NB4 (cell line): Measurements from ENCODE around the gene ADAMTS6.

Experiments
- POLR2A ChIP-seq: IDR thresholded peaks from 2 replicates; pipeline ENCODE4 v1.6.1; 2011; ENCODE audit warnings: mild to moderate bottlenecking; ENCODE audit not compliant: insufficient read length; ENCODE audit errors: extremely low read depth
- TF ChIP-seq, protein P1 (sequence below): IDR thresholded peaks from one replicate; pipeline ENCODE4 v1.5.1; 2012; ENCODE audit warnings: low read depth, low read length
- TF ChIP-seq, protein P2 (sequence below): IDR thresholded peaks from 2 replicates; pipeline ENCODE4 v1.6.1; 2011; ENCODE audit warnings: low read depth, low read length

DNA sequence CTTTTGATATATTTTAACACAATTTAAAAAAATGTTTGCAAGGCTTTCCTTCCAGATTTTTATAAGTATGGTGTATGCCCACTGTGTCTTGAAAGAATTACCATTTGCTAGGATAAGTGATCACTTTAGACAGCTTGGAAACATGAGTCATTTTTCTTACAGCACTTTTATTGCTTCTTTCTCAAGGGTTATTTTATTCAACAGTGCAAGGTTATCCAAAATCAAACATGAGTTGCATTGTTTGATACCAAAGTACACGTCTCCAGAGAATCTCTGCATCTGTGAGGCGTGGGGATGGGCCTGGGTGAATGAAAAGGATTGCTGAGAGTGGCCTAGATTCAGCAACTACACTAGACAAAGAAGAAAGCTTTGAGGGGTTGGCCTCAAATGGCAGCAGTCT, 329.6 kb downstream of the ADAMTS6 start:
- TF ChIP-seq, protein P1, sequence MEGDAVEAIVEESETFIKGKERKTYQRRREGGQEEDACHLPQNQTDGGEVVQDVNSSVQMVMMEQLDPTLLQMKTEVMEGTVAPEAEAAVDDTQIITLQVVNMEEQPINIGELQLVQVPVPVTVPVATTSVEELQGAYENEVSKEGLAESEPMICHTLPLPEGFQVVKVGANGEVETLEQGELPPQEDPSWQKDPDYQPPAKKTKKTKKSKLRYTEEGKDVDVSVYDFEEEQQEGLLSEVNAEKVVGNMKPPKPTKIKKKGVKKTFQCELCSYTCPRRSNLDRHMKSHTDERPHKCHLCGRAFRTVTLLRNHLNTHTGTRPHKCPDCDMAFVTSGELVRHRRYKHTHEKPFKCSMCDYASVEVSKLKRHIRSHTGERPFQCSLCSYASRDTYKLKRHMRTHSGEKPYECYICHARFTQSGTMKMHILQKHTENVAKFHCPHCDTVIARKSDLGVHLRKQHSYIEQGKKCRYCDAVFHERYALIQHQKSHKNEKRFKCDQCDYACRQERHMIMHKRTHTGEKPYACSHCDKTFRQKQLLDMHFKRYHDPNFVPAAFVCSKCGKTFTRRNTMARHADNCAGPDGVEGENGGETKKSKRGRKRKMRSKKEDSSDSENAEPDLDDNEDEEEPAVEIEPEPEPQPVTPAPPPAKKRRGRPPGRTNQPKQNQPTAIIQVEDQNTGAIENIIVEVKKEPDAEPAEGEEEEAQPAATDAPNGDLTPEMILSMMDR: no peak
- no peak for TF ChIP-seq POLR2A
- TF ChIP-seq, protein P2, sequence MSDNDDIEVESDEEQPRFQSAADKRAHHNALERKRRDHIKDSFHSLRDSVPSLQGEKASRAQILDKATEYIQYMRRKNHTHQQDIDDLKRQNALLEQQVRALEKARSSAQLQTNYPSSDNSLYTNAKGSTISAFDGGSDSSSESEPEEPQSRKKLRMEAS: no peak
